Measurements from ENCODE around the gene CSTF2T. TPM values are rescaled to one million over a fixed set of nuclear protein-coding genes. Genes with fewer than 3 reads are reported as not detected.

CSTF2T gene
- total RNA-seq, 1 experiment from 2014 or later = 42.1 TPM

DNA sequence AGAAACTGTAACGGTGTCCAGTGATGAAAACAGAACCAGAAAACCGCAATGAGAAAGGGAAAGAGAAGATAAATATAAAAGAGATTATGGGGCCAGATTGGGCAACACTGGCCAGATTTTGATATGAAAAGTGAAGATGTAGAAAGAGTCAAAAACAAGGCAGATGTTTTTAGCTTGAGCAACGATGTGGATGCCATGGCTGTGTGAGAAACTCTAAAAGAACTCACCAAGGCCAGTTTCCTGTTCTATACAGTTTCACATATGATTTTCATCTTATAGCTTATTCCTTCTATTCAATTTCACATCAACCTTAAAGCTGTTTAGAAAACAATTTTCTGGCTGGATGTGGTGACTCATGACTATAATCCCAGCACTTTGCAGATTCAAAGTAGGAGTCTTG is 36.3 kb downstream of the CSTF2T start:
- Histone ChIP-seq H2BK120ac (ENCODE audit: low read depth, low read length, poor library complexity, severe bottlenecking) (no peak overlapping the region), H3K56ac (ENCODE audit: insufficient read length, low read depth, low read length) (no peak overlapping the region), H2BK12ac (ENCODE audit: insufficient read length, low read depth, low read length) (no peak overlapping the region), H3K23me2 (ENCODE audit: insufficient read length, low read depth, low read length, poor library complexity, severe bottlenecking) (no peaks in the 10 kb centered on the region), H4K91ac (ENCODE audit: insufficient read length, low read depth, low read length) (no peak overlapping the region), H2BK5ac (ENCODE audit: insufficient read length, low read length) (no peak overlapping the region), H2BK20ac (ENCODE audit: low read depth, low read length, poor library complexity, severe bottlenecking) (no peak overlapping the region), H4K20me1 (ENCODE audit: control insufficient read depth, insufficient read depth, insufficient read length) (no peaks in the 10 kb centered on the region), H3K27me3 (ENCODE audit: insufficient read depth, low read length) (no peaks in the 10 kb centered on the region), H3K4me2 (ENCODE audit: insufficient read depth, insufficient read length, low read length) (no peak overlapping the region), H2AFZ (ENCODE audit: low read length) (no peak overlapping the region), H4K8ac (replicated peaks; ENCODE audit: insufficient read length, low read depth, low read length) (no peak overlapping the region), H3K9me3 (ENCODE audit: control insufficient read depth, low read depth, low read length) (no peaks in the 10 kb centered on the region), H3K14ac (ENCODE audit: insufficient read depth, low read length) (no peak overlapping the region), H3K18ac (ENCODE audit: insufficient read length, low read depth, low read length) (no peak overlapping the region), H3K4ac (ENCODE audit: low read depth, low read length) (no peak overlapping the region), H3K9ac (ENCODE audit: extremely low read depth, insufficient read length, low read length) (no peak overlapping the region), H4K5ac (ENCODE audit: insufficient read length, low read depth, low read length) (no peak overlapping the region), H3K23ac (ENCODE audit: insufficient read length, low read depth, low read length) (no peak overlapping the region), H3K27ac (ENCODE audit: insufficient read length, low read depth, low read length) (no peak overlapping the region), H3K4me1 (ENCODE audit: insufficient read depth, low read length) (no peaks in the 10 kb centered on the region), H2AK5ac (ENCODE audit: insufficient read length, low read length) (no peak overlapping the region), H2BK15ac (ENCODE audit: low read depth, low read length) (no peak overlapping the region), H3K79me1 (ENCODE audit: insufficient read depth, low read depth, low read length, poor library complexity, severe bottlenecking) (no peaks in the 10 kb centered on the region), H3K79me2 (ENCODE audit: insufficient read depth, low read length) (no peaks in the 10 kb centered on the region), H3T11ph (ENCODE audit: low read length) (no peak overlapping the region)
- H3K4me1 Mint-ChIP-seq = peaks cover 3 to 6% of the 10 kb centered on the region in 2 experiments; a peak in 3 of 4 replicates
- H3K27ac Mint-ChIP-seq = no peak overlapping the region
- H3K4me3 Mint-ChIP-seq = no peak overlapping the region
- DNase-seq = no peak
- TF ChIP-seq, protein P1, sequence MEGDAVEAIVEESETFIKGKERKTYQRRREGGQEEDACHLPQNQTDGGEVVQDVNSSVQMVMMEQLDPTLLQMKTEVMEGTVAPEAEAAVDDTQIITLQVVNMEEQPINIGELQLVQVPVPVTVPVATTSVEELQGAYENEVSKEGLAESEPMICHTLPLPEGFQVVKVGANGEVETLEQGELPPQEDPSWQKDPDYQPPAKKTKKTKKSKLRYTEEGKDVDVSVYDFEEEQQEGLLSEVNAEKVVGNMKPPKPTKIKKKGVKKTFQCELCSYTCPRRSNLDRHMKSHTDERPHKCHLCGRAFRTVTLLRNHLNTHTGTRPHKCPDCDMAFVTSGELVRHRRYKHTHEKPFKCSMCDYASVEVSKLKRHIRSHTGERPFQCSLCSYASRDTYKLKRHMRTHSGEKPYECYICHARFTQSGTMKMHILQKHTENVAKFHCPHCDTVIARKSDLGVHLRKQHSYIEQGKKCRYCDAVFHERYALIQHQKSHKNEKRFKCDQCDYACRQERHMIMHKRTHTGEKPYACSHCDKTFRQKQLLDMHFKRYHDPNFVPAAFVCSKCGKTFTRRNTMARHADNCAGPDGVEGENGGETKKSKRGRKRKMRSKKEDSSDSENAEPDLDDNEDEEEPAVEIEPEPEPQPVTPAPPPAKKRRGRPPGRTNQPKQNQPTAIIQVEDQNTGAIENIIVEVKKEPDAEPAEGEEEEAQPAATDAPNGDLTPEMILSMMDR (conservative IDR thresholded peaks at IDR 0.05) = no peak
- no peaks in the 10 kb centered on the region for H3K9me3 Mint-ChIP-seq
- H3K36me3 Mint-ChIP-seq (ENCODE audit: insufficient read depth in 1 of 3, low read depth in 3 of 3) = no peaks in the 10 kb centered on the region
- no peaks in the 10 kb centered on the region for H3K27me3 Mint-ChIP-seq (ENCODE audit: low read depth)
- WGBS (ENCODE audit: extremely low coverage, insufficient read length, low lambda C conversion rate) = 100% methylated on average over 1 of the region's 3 CpGs
